HG03045 (cell line): ENCODE measurements around the gene TEKTIP1.
"Not testable (repeated sequence)": the region's sequence is repeated elsewhere in the genome, so short reads cannot be mapped to it uniquely, and the experiment has no call there.

Experiments
- ATAC-seq: cut with Tn5 transposase; IDR thresholded peaks from one replicate; pipeline ENCODE4 v1.9.1; 2021; ENCODE audit warnings: mild to moderate bottlenecking, moderate library complexity; ENCODE audit not compliant: unreplicated experiment

Gene TEKTIP1

GRCh38 chr19:3555653-3556422, 16.9 kb downstream of the TEKTIP1 start:
- no peak for ATAC-seq

GRCh38 chr19:3556423-3556977, 17.5 kb downstream of the TEKTIP1 start:
- no peak for ATAC-seq

- ATAC-seq: no peak
These were observed 18.0 kb downstream of the TEKTIP1 start for GRCh38 chr19:3556978-3557460.

GRCh38 chr19:3557461-3558248, 18.7 kb downstream of the TEKTIP1 start, which contains the start of gene MFSD12:
MFSD12 (minus strand) TSS chr19:3557586; CDS start chr19:3557403, 183 bp downstream.
- ATAC-seq: peak; percentile 88

- ATAC-seq: no peak
These were observed 24.9 kb downstream of the TEKTIP1 start for GRCh38 chr19:3563709-3564524.

GRCh38 chr19:3565139-3565538, 26.2 kb downstream of the TEKTIP1 start:
- no peak for ATAC-seq

GRCh38 chr19:3570042-3570441, 31.1 kb downstream of the TEKTIP1 start:
- ATAC-seq: not testable (repeated sequence)

GRCh38 chr19:3570606-3571011, 31.6 kb downstream of the TEKTIP1 start:
- no peak for ATAC-seq

- ATAC-seq: peak; percentile 87
These were observed 33.3 kb downstream of the TEKTIP1 start for GRCh38 chr19:3572132-3572854.

- ATAC-seq: no peak
These were observed 33.8 kb downstream of the TEKTIP1 start, which contains the start of gene HMG20B for GRCh38 chr19:3572855-3573161. HMG20B (plus strand) TSS chr19:3572944; CDS start chr19:3573310, 366 bp downstream.

GRCh38 chr19:3573162-3573857, 34.3 kb downstream of the TEKTIP1 start:
- peak; percentile 9 for ATAC-seq

GRCh38 chr19:3573858-3574637, 35.1 kb downstream of the TEKTIP1 start:
- no peak for ATAC-seq

- ATAC-seq: no peak
These were observed 36.3 kb downstream of the TEKTIP1 start for GRCh38 chr19:3575260-3575741.

GRCh38 chr19:3575949-3576673, 37.1 kb downstream of the TEKTIP1 start:
- ATAC-seq: no peak

GRCh38 chr19:3576696-3577443, 37.9 kb downstream of the TEKTIP1 start:
- ATAC-seq: no peak

- ATAC-seq: no peak
These were observed 38.9 kb downstream of the TEKTIP1 start for GRCh38 chr19:3577723-3578344.

- ATAC-seq: no peak
These were observed 39.4 kb downstream of the TEKTIP1 start for GRCh38 chr19:3578390-3578789.
